ENCODE results near the gene SERPINE1. TPM values are rescaled to one million over a fixed set of nuclear protein-coding genes. Genes with fewer than 3 reads are reported as not detected.

Gene SERPINE1
- total and polyA plus RNA-seq, 2 of the 13 experiments (the other 11 are each of a cell fraction or from before 2014, with no cell fraction given), result 21.2 to 1,576 TPM

GRCh38 chr7:101085162-101085964 lies 41.5 kb upstream of the SERPINE1 start, which contains the start of gene TRIM56 (continued):
- TF ChIP-seq SETDB1 (CRISPR knock-in tag; IDR thresholded peaks at IDR 0.05; ENCODE audit: borderline replicate concordance), result no peak
- no peak for TF ChIP-seq ZNF616 (CRISPR knock-in tag; IDR thresholded peaks at IDR 0.05; ENCODE audit: low read depth)
- no peak for TF ChIP-seq RBM39 (IDR thresholded peaks at IDR 0.05; ENCODE audit: low read depth, low read length, poor library complexity, severe bottlenecking)
- TF ChIP-seq RNF2 (conservative IDR thresholded peaks at IDR 0.05; ENCODE audit: low read depth), result no peak
- TF ChIP-seq EEA1 (CRISPR knock-in tag; IDR thresholded peaks at IDR 0.05; ENCODE audit: borderline replicate concordance), result no peak
- TF ChIP-seq NFE2L2 (IDR thresholded peaks at IDR 0.05; ENCODE audit: low read length), result no peak
- no peak for TF ChIP-seq FOXP1 (IDR thresholded peaks at IDR 0.05)
- TF ChIP-seq FOXP1 (CRISPR knock-in tag; IDR thresholded peaks at IDR 0.05), result no peak
- TF ChIP-seq GATA4 (IDR thresholded peaks at IDR 0.05; ENCODE audit: borderline replicate concordance, low read depth), result no peak
- no peak for TF ChIP-seq POLR2AphosphoS2 (IDR thresholded peaks at IDR 0.05; ENCODE audit: low read depth, low read length)
- no peak for TF ChIP-seq MBD4 (IDR thresholded peaks at IDR 0.05; ENCODE audit: borderline replicate concordance, low read length)
- TF ChIP-seq NFKB2 (CRISPR knock-in tag; IDR thresholded peaks at IDR 0.05; ENCODE audit: borderline replicate concordance), result peak; percentile 73; the same call in 1 of the 2 replicates
- peak; percentile 47; the same call in 1 of the 2 replicates for TF ChIP-seq HOXA5 (CRISPR knock-in tag; IDR thresholded peaks at IDR 0.05)
- no peak for TF ChIP-seq ZNF710 (CRISPR knock-in tag; IDR thresholded peaks at IDR 0.05; ENCODE audit: borderline replicate concordance)
- TF ChIP-seq MYNN (CRISPR knock-in tag; IDR thresholded peaks at IDR 0.05; ENCODE audit: low read depth), result no peak
- no peak for TF ChIP-seq PTBP1 (IDR thresholded peaks at IDR 0.05; ENCODE audit: low read depth, low read length, poor library complexity, severe bottlenecking)
- TF ChIP-seq THAP9 (CRISPR knock-in tag; IDR thresholded peaks at IDR 0.05; ENCODE audit: borderline replicate concordance), result peak; percentile 85
- TF ChIP-seq ZNF343 (CRISPR knock-in tag; IDR thresholded peaks at IDR 0.05), result no peak
- no peak for TF ChIP-seq KLF15 (CRISPR knock-in tag; IDR thresholded peaks at IDR 0.05; ENCODE audit: borderline replicate concordance)
- TF ChIP-seq PHF5A (CRISPR knock-in tag; IDR thresholded peaks at IDR 0.05; ENCODE audit: low read depth, unreplicated experiment), result no peak
- no peak for TF ChIP-seq GPBP1L1 (CRISPR knock-in tag; IDR thresholded peaks at IDR 0.05)
- no peak for TF ChIP-seq RAD21 (CRISPR knock-in tag; IDR thresholded peaks at IDR 0.05)
- no peak for TF ChIP-seq ZMAT5 (CRISPR knock-in tag; IDR thresholded peaks at IDR 0.05; ENCODE audit: borderline replicate concordance, low read depth)
- TF ChIP-seq BRCA1 (CRISPR knock-in tag; IDR thresholded peaks at IDR 0.05), result no peak
- TF ChIP-seq ZMYM4 (CRISPR knock-in tag; IDR thresholded peaks at IDR 0.05), result no peak

Measured in HepG2 (cell line).